Stomach smooth muscle (tissue), 2 donors: ENCODE results near the gene INTS11.

Experiments
- H3K27ac ChIP-seq: one replicate; pipeline ENCODE4 v1.7.0; 2013; ENCODE audit warnings: mild to moderate bottlenecking, low read length, inconsistent platforms
- H3K27me3 ChIP-seq, 2 donors: one replicate each; pipeline ENCODE4 v1.7.0; 2013; ENCODE audit warnings: low read length in 2 of 2; ENCODE audit not compliant: insufficient read depth in 2 of 2, control insufficient read depth in 1 of 2
- H3K36me3 ChIP-seq, 2 donors: one replicate each; pipeline ENCODE4 v1.7.0; 2013; ENCODE audit warnings: low read length in 2 of 2; ENCODE audit not compliant: control insufficient read depth in 2 of 2, insufficient read depth in 2 of 2
- H3K4me1 ChIP-seq: one replicate; pipeline ENCODE4 v1.7.0; 2013; ENCODE audit warnings: low read length; ENCODE audit not compliant: control insufficient read depth, insufficient read depth
- H3K4me3 ChIP-seq, 2 donors: one replicate each; pipeline ENCODE4 v1.7.0; 2013; ENCODE audit warnings: low read length in 2 of 2
- H3K9ac ChIP-seq, 2 donors: one replicate each; pipeline ENCODE4 v1.7.0; 2013; ENCODE audit warnings: low read length in 2 of 2, mild to moderate bottlenecking in 1 of 2
- H3K9me3 ChIP-seq, 2 donors: one replicate each; pipeline ENCODE4 v1.7.0; 2013; ENCODE audit warnings: low read length in 2 of 2; ENCODE audit not compliant: control insufficient read depth in 2 of 2
- donor health status: healthy.
- donor health status: Pancreatic carcinoma.

Gene INTS11

GRCh38 chr1:1295154-1295923, 29.1 kb downstream of the INTS11 start:
- Histone ChIP-seq H3K4me3 (no peak overlapping the region), H3K27ac (no peak overlapping the region), H3K36me3 (peaks cover 6 to 7% of the 10 kb centered on the region in 2 donors), H3K27me3 (no peaks in the 10 kb centered on the region), H3K9ac (no peak overlapping the region), H3K4me1 (peaks cover 13% of the 10 kb centered on the region), H3K9me3 (no peaks in the 10 kb centered on the region)

- H3K36me3 ChIP-seq = peaks cover 6 to 7% of the 10 kb centered on the region in 2 donors
- H3K9me3 ChIP-seq = no peaks in the 10 kb centered on the region
- H3K4me3 ChIP-seq = no peak overlapping the region
- H3K27ac ChIP-seq = no peak overlapping the region
- no peaks in the 10 kb centered on the region for H3K27me3 ChIP-seq
- H3K9ac ChIP-seq = no peak overlapping the region
- H3K4me1 ChIP-seq = peaks cover 13% of the 10 kb centered on the region
Measured at GRCh38 chr1:1294250-1294890, 30.1 kb downstream of the INTS11 start.

GRCh38 chr1:1293263-1294249, 30.9 kb downstream of the INTS11 start:
- no peak overlapping the region for H3K27ac ChIP-seq

GRCh38 chr1:1292851-1293250, 31.6 kb downstream of the INTS11 start:
- H3K9me3 ChIP-seq = no peaks in the 10 kb centered on the region
- no peak overlapping the region for H3K4me3 ChIP-seq
- peaks cover 6 to 7% of the 10 kb centered on the region in 2 donors for H3K36me3 ChIP-seq
- H3K4me1 ChIP-seq = peaks cover 9% of the 10 kb centered on the region
- no peaks in the 10 kb centered on the region for H3K27me3 ChIP-seq
- no peak overlapping the region for H3K27ac ChIP-seq
- no peak overlapping the region for H3K9ac ChIP-seq

More at GRCh38 chr1:1293263-1294249, 30.9 kb downstream of the INTS11 start:
- Histone ChIP-seq H3K9me3 (no peaks in the 10 kb centered on the region), H3K9ac (no peak overlapping the region), H3K27me3 (no peaks in the 10 kb centered on the region), H3K36me3 (peaks cover 6 to 7% of the 10 kb centered on the region in 2 donors), H3K4me1 (peaks cover 9% of the 10 kb centered on the region), H3K4me3 (no peak overlapping the region)

GRCh38 chr1:1292442-1292779, 32.0 kb downstream of the INTS11 start:
- Histone ChIP-seq H3K4me3 (no peak overlapping the region), H3K9ac (no peak overlapping the region), H3K36me3 (peaks cover 6 to 7% of the 10 kb centered on the region in 2 donors), H3K9me3 (no peaks in the 10 kb centered on the region), H3K4me1 (peaks cover 9% of the 10 kb centered on the region), H3K27me3 (peaks cover 3% of the 10 kb centered on the region in 2 donors), H3K27ac (no peak overlapping the region)

- Histone ChIP-seq H3K27me3 (peaks cover 6 to 9% of the 10 kb centered on the region in 2 donors), H3K9ac (no peak overlapping the region), H3K27ac (no peak overlapping the region), H3K4me1 (peaks cover 9% of the 10 kb centered on the region), H3K4me3 (no peak overlapping the region), H3K9me3 (no peaks in the 10 kb centered on the region), H3K36me3 (peaks cover 5 to 6% of the 10 kb centered on the region in 2 donors)
Measured at GRCh38 chr1:1291548-1292441, 32.7 kb downstream of the INTS11 start.

- H3K27ac ChIP-seq = no peak overlapping the region
Measured at GRCh38 chr1:1291023-1291528, 33.4 kb downstream of the INTS11 start.

GRCh38 chr1:1290238-1290731, 34.2 kb downstream of the INTS11 start:
- H3K27ac ChIP-seq = no peak overlapping the region
- H3K9ac ChIP-seq = no peak overlapping the region
- H3K4me1 ChIP-seq = peaks cover 9% of the 10 kb centered on the region
- peaks cover under 1 to 2% of the 10 kb centered on the region in 2 donors for H3K36me3 ChIP-seq
- no peaks in the 10 kb centered on the region for H3K9me3 ChIP-seq
- peaks cover 13 to 14% of the 10 kb centered on the region in 2 donors for H3K27me3 ChIP-seq
- no peak overlapping the region for H3K4me3 ChIP-seq

More at GRCh38 chr1:1291023-1291528, 33.4 kb downstream of the INTS11 start:
- Histone ChIP-seq H3K9ac (no peak overlapping the region), H3K36me3 (peaks cover 3 to 6% of the 10 kb centered on the region in 2 donors), H3K9me3 (no peaks in the 10 kb centered on the region), H3K4me3 (no peak overlapping the region), H3K27me3 (peaks cover 9 to 13% of the 10 kb centered on the region in 2 donors), H3K4me1 (peaks cover 9% of the 10 kb centered on the region)

GRCh38 chr1:1287288-1288110, 37.0 kb downstream of the INTS11 start:
- Histone ChIP-seq H3K4me3 (no peak overlapping the region), H3K9me3 (no peaks in the 10 kb centered on the region), H3K4me1 (peaks cover 9% of the 10 kb centered on the region), H3K27me3 (peaks cover 13 to 17% of the 10 kb centered on the region in 2 donors), H3K27ac (no peak overlapping the region), H3K36me3 (no peaks in the 10 kb centered on the region), H3K9ac (no peak overlapping the region)
